HFFc6 (cell line): ENCODE measurements around the gene CDH23. TPM values are rescaled to one million over a fixed set of nuclear protein-coding genes. Genes with fewer than 3 reads are reported as not detected.

Experiments
- DNase-seq: peaks from one replicate; pipeline ENCODE4 v3.0.0-alpha.2; 2018
- H3K27ac Mint-ChIP-seq: 2 replicates; pipeline ENCODE4 v1.8.0; 2020; ENCODE audit warnings: mild to moderate bottlenecking, mixed read lengths
- H3K27me3 Mint-ChIP-seq: 2 replicates; pipeline ENCODE4 v1.8.0; 2021; ENCODE audit warnings: mild to moderate bottlenecking, moderate library complexity, mixed read lengths; ENCODE audit not compliant: insufficient read depth
- H3K36me3 Mint-ChIP-seq: 2 replicates; pipeline ENCODE4 v1.8.0; 2021; ENCODE audit warnings: low read depth, mixed read lengths
- H3K4me1 Mint-ChIP-seq: 2 replicates; pipeline ENCODE4 v1.8.0; 2020; ENCODE audit warnings: low read depth, mixed read lengths
- H3K4me3 Mint-ChIP-seq: 2 replicates; pipeline ENCODE4 v1.8.0; 2020; ENCODE audit warnings: mild to moderate bottlenecking, moderate library complexity, mixed read lengths
- H3K9me3 Mint-ChIP-seq: 2 replicates; pipeline ENCODE4 v1.8.0; 2020; ENCODE audit warnings: mild to moderate bottlenecking, mixed read lengths
- total RNA-seq, 6 experiments: library from RNA; stranded (reverse); fragmentation: NEBNext Ultra II Directional; extraction: Animal tissue kit (Norgen Biotek cat#: 25700); gene quantifications; 2 replicates in 1 of 6; 3 replicates in 5 of 6; pipeline ENCODE4 v1.2.3, GENCODE V29; 2021
- TF ChIP-seq, protein P1 (sequence below): fragments of 200-600 bp; sonication (generic); IDR thresholded peaks from 2 replicates; pipeline ENCODE4 v1.5.0; 2021; ENCODE audit warnings: antibody characterized with exemption, mild to moderate bottlenecking

The CDH23 gene
- total RNA-seq, 6 experiments from 2014 or later, result 0.02 to 0.11 (median 0.04) TPM; not detected in 2

DNA sequence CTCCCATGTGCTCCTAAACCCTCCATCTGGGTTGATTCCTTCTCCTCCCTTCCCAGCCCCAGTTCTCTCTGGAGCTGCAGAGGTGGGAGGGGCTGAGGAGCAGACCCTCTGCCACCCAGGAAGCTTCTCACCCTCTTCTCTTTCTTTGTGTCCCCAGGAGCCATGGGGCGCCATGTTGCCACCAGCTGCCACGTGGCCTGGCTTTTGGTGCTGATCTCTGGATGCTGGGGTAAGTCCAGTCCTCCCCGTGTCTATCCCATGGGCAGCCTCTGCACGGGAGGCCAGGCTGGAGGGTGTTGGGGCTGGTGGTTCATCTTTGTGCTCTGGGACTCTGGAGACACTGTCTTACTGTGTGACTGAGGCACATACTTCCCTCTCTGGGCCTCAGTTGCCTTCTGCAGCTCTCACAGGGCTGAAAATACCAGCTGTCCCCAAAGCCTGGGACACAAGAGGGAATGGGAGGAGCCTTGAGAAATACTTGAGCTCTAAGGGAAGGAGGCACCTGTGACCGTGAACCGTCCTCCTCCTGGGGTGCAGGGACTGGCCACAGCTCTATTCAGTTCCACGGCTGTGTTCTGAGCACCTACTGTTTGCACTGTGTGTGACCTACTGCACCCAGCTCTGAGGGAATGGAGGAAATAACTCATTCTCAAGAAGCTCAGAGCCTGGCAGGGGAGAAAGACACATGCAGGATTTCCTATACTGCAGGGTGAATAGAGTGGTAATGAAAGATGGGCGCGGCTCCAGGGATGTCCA lies 43.1 kb downstream of the CDH23 start:
- DNase-seq, result no peak
- Mint-ChIP-seq H3K36me3 (no peaks in the 10 kb centered on the region), H3K27me3 (peaks cover 54% of the 10 kb centered on the region), H3K4me3 (no peak overlapping the region), H3K4me1 (no peaks in the 10 kb centered on the region), H3K9me3 (no peaks in the 10 kb centered on the region), H3K27ac (no peak overlapping the region)
- TF ChIP-seq, protein P1, sequence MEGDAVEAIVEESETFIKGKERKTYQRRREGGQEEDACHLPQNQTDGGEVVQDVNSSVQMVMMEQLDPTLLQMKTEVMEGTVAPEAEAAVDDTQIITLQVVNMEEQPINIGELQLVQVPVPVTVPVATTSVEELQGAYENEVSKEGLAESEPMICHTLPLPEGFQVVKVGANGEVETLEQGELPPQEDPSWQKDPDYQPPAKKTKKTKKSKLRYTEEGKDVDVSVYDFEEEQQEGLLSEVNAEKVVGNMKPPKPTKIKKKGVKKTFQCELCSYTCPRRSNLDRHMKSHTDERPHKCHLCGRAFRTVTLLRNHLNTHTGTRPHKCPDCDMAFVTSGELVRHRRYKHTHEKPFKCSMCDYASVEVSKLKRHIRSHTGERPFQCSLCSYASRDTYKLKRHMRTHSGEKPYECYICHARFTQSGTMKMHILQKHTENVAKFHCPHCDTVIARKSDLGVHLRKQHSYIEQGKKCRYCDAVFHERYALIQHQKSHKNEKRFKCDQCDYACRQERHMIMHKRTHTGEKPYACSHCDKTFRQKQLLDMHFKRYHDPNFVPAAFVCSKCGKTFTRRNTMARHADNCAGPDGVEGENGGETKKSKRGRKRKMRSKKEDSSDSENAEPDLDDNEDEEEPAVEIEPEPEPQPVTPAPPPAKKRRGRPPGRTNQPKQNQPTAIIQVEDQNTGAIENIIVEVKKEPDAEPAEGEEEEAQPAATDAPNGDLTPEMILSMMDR, result no peak

DNA sequence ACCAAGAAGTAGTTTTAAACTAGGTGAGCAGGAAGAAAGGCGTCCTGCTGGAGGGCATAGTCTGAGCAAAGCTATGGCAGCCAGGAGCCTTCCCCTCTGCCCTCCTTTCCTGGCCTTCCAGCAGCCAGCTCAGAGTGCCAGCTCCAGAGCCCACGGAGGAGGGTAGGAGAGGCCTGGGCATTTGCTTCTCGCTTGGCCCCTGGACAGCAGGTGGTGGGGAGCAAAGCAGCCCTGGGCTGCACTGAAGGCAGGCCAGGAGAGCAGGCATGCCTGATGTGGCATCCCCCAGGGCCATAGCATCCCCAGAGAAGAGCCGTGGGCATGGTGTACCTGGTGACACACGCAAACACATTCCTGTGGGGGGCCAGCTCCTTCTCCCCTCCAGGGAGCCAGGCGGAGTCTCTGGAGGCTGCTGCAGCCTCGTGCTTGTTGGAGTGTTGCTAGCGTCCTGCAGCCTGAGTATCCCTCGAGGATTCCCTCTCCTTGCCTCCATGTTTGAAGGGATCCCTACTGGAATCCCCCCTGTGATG lies 43.9 kb downstream of the CDH23 start:
- TF ChIP-seq, protein P1, result no peak
- DNase-seq, result no peak
- no peaks in the 10 kb centered on the region for H3K9me3 Mint-ChIP-seq
- no peaks in the 10 kb centered on the region for H3K4me1 Mint-ChIP-seq
- H3K27me3 Mint-ChIP-seq, result peaks cover 56% of the 10 kb centered on the region
- H3K4me3 Mint-ChIP-seq, result no peak overlapping the region
- no peaks in the 10 kb centered on the region for H3K36me3 Mint-ChIP-seq
- H3K27ac Mint-ChIP-seq, result no peak overlapping the region

DNA sequence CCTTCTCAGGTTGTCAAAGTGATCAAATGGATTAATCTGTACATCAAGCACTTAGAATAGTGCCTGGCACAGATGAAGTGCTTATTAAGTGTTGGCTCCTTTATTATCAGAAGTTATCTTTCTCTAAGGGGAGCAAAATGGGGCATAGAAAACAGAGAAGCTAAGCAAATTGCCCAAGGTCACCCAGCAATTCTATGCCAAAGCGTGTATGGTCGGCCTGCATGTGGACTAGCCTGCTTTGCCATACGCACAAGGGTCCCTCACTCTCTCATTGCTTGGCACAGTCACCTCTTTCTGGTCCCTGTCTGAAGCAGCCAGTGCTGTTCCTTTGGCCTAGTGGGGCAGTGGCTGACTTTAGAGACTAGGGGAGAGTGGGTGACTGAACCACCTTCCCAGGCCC lies 45.3 kb downstream of the CDH23 start:
- no peak overlapping the region for H3K27ac Mint-ChIP-seq
- no peak overlapping the region for H3K4me3 Mint-ChIP-seq
- no peaks in the 10 kb centered on the region for H3K9me3 Mint-ChIP-seq
- peaks cover 51% of the 10 kb centered on the region for H3K27me3 Mint-ChIP-seq
- DNase-seq, result no peak
- no peaks in the 10 kb centered on the region for H3K4me1 Mint-ChIP-seq
- TF ChIP-seq, protein P1, result no peak
- H3K36me3 Mint-ChIP-seq, result no peaks in the 10 kb centered on the region

DNA sequence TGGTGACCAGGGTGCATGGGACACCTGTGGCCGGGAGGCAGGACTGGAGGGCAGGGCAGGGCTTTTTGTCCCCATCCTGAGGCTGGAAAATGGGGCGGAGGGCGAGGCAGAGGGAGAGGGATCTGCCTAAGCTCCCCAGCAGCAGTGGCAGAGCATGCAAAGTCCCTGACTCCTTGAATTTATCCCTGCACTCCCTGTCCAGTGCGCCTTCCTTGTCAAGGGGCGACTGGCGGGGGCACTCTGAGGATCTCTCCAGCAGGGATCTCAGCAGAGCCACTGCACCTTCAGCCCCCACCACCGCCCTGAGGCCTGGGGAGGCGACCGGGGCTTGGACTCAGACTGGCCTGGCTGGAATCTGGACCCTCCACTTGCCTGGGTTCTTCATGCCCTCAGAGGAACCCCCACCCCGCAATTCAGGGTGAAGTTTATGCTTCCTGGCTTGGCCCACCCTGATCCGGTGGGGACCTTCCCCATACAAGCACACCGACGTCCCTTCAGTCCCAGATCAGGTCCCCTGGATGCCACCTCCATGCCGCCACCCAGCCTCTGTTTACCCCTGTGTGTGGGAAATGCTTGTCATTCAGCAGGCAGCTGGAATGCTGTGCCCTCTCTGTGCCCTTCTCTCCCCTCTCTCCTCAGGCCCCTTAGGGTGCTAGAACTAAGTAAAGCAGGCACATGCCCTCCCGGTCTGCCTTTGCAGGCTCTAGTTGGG lies 46.3 kb downstream of the CDH23 start:
- H3K4me1 Mint-ChIP-seq, result no peaks in the 10 kb centered on the region
- H3K4me3 Mint-ChIP-seq, result no peak overlapping the region
- no peaks in the 10 kb centered on the region for H3K36me3 Mint-ChIP-seq
- DNase-seq, result no peak
- no peaks in the 10 kb centered on the region for H3K9me3 Mint-ChIP-seq
- no peak overlapping the region for H3K27ac Mint-ChIP-seq
- TF ChIP-seq, protein P1, result no peak
- peaks cover 57% of the 10 kb centered on the region for H3K27me3 Mint-ChIP-seq

DNA sequence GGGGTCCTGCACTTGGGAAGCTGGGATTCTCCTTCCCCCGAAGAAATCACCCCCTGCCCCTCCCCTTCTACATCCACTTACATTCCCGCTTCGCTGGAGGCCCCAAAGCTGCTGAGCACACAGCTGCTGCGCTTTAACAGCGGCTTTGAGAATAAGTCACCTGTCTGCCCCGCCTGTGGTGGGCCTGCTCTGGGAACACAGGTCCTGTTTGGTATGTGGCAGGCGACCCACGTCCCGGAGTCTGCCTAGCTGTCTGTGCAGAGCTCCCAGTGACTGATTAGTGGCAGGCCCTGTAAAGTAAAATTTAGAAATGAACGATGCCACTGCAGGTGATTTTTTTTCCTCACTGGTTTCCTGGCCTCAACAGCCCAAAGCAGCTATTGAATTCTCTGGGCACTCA lies 47.0 kb downstream of the CDH23 start:
- no peak for DNase-seq
- Mint-ChIP-seq H3K36me3 (no peaks in the 10 kb centered on the region), H3K4me1 (no peaks in the 10 kb centered on the region), H3K27me3 (peaks cover 51% of the 10 kb centered on the region), H3K27ac (no peak overlapping the region), H3K4me3 (no peak overlapping the region), H3K9me3 (no peaks in the 10 kb centered on the region)
- TF ChIP-seq, protein P1, result no peak
